Articular chondrocyte of knee joint (primary cell): ENCODE data around the gene USP12. TPM values are rescaled to one million over a fixed set of nuclear protein-coding genes. Genes with fewer than 3 reads are reported as not detected.

Experiments used
- total RNA-seq: library from RNA; depleted of rRNA; stranded (reverse); fragments of >200 nt; gene quantifications from 2 replicates; pipeline ENCODE4 v1.2.3, GENCODE V29; 2012

Gene USP12, protein sequence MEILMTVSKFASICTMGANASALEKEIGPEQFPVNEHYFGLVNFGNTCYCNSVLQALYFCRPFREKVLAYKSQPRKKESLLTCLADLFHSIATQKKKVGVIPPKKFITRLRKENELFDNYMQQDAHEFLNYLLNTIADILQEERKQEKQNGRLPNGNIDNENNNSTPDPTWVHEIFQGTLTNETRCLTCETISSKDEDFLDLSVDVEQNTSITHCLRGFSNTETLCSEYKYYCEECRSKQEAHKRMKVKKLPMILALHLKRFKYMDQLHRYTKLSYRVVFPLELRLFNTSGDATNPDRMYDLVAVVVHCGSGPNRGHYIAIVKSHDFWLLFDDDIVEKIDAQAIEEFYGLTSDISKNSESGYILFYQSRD
- 22.7 and 27.2 TPM in 2 replicates for total RNA-seq

GRCh38 chr13:27171244-27171826 lies at the start of gene USP12:
Gene USP12, minus strand, starts transcription at chr13:27171811. Its CDS starts 172 bp downstream, at chr13:27171639.

Other genes with a start within 250 kb of the USP12 start
- 863 and 864 TPM in 2 replicates for gene RPL21, start 79.7 kb upstream of the USP12 start, total RNA-seq
- 14.2 and 17.6 TPM in 2 replicates for gene RASL11A, start 99.0 kb upstream of the USP12 start, total RNA-seq